Measurements from ENCODE around the gene SHC2. TPM values are rescaled to one million over a fixed set of nuclear protein-coding genes. Genes with fewer than 3 reads are reported as not detected.
A peak's percentile ranks its signal among the peaks of the same experiment; 100 is the strongest.
"Not testable (repeated sequence)": the region's sequence is repeated elsewhere in the genome, so short reads cannot be mapped to it uniquely, and the experiment has no call there.

The SHC2 gene
- total and polyA plus RNA-seq, 9 of the 15 experiments (the other 6 are each of a cell fraction or from before 2014, with no cell fraction given) = 0.14 to 0.36 (median 0.17) TPM; not detected in 5

DNA sequence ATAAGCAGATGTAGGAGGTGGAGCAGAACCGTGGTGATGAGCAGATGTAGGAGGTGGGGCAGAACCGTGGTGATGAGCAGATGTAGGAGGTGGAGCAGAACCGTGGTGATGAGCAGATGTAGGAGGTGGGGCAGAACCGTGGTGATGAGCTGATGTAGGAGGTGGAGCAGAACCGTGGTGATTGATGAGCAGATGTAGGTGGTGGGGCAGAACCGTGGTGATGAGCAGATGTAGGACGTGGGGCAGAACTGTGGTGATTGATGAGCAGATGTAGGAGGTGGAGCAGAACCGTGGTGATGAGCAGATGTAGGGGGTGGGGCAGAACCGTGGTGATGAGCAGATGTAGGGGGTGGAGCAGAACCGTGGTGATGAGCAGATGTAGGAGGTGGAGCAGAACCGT is 78.9 kb downstream of the SHC2 start:
- DNase-seq (ENCODE audit: extremely low read depth in 1 of 4, low spot score in 3 of 4); FAIRE-seq; H3K9ac ChIP-seq (ENCODE audit: insufficient read depth in 1 of 2, low read depth in 2 of 2, low read length in 2 of 2); CTCF ChIA-PET (ENCODE audit: low intra/inter-chr PET ratio); H3K79me2 ChIP-seq (ENCODE audit: control insufficient read depth, insufficient read depth, low read length); H3K4me2 ChIP-seq (ENCODE audit: insufficient read depth, low read length); ATAC-seq; BruUV-seq (replicated peaks); H4K20me1 ChIP-seq (replicated peaks; ENCODE audit: control insufficient read depth, insufficient read depth, low read length); H3K9me1 ChIP-seq (ENCODE audit: control insufficient read depth, insufficient read depth, low read length); H3K9me3 ChIP-seq (replicated peaks; ENCODE audit: control insufficient read depth, insufficient read depth, low read depth, low read length); POLR2A ChIA-PET; H3K4me3 ChIP-seq; H3K27ac ChIP-seq (ENCODE audit: extremely low read depth, low read depth, low read length); H2AFZ ChIP-seq (ENCODE audit: low read depth, low read length); intact Hi-C loops (cut with micrococcal nuclease); in situ Hi-C loops (cut with MboI); H3K36me3 ChIP-seq (ENCODE audit: control insufficient read depth, insufficient read depth, low read length): not testable (repeated sequence)
- peaks cover 14 to 37% of the 10 kb centered on the region in 2 experiments; a peak in 4 of 5 replicates for H3K27me3 ChIP-seq (ENCODE audit: control insufficient read depth in 2 of 2, insufficient read depth in 2 of 2, low read length in 2 of 2)
- 0% methylated on average over 8 of the region's 11 CpGs for WGBS (ENCODE audit: insufficient coverage, low coverage, missing lambda C conversion rate)
- TF ChIP-seq, protein P1, sequence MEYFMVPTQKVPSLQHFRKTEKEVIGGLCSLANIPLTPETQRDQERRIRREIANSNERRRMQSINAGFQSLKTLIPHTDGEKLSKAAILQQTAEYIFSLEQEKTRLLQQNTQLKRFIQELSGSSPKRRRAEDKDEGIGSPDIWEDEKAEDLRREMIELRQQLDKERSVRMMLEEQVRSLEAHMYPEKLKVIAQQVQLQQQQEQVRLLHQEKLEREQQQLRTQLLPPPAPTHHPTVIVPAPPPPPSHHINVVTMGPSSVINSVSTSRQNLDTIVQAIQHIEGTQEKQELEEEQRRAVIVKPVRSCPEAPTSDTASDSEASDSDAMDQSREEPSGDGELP (CRISPR knock-in tag; IDR thresholded peaks at IDR 0.05; ENCODE audit: borderline replicate concordance) = peak; percentile 22; the same call in 1 of the 2 replicates
- TF ChIP-seq CBFA2T2 (conservative IDR thresholded peaks at IDR 0.05) = peak; percentile 23; the same call in 1 of the 2 replicates
- H3K4me1 ChIP-seq (replicated peaks in 1 of 2; ENCODE audit: control insufficient read depth in 2 of 2, insufficient read depth in 2 of 2, low read length in 2 of 2) = peaks cover 5 to 30% of the 10 kb centered on the region in 2 experiments; a peak in 4 of 5 replicates

DNA sequence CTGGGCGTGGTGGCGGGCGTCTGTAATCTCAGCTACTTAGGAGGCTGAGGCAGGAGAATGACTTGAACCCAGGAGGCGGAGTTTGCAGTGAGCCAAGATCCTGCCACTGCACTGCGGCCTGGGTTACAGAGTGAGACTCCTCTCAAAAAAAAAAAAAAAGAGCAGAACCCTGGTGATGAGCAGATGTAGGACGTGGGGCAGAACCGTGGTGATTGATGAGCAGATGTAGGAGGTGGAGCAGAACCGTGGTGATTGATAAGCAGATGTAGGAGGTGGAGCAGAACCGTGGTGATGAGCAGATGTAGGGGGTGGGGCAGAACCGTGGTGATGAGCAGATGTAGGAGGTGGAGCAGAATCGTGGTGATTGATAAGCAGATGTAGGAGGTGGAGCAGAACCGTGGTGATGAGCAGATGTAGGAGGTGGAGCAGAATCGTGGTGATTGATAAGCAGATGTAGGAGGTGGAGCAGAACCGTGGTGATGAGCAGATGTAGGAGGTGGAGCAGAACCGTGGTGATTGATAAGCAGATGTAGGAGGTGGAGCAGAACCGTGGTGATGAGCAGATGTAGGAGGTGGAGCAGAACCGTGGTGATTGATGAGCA is 80.1 kb downstream of the SHC2 start:
- POLR2A ChIA-PET = interaction anchor here (0.8 to 1.7 kb wide), 2 partner anchors 9 to 11 kb away, joined by 3 to 4 read pairs; no protein-coding TSS in a partner anchor
- in situ Hi-C loops (cut with MboI); H3K79me2 ChIP-seq (ENCODE audit: control insufficient read depth, insufficient read depth, low read length); CTCF ChIA-PET (ENCODE audit: low intra/inter-chr PET ratio); H3K9me1 ChIP-seq (ENCODE audit: control insufficient read depth, insufficient read depth, low read length); FAIRE-seq; H3K27ac ChIP-seq (ENCODE audit: extremely low read depth, low read depth, low read length); H3K9ac ChIP-seq (ENCODE audit: insufficient read depth in 1 of 2, low read depth in 2 of 2, low read length in 2 of 2); H3K9me3 ChIP-seq (replicated peaks; ENCODE audit: control insufficient read depth, insufficient read depth, low read depth, low read length); ATAC-seq; H2AFZ ChIP-seq (ENCODE audit: low read depth, low read length); H3K4me3 ChIP-seq; intact Hi-C loops (cut with micrococcal nuclease); H4K20me1 ChIP-seq (replicated peaks; ENCODE audit: control insufficient read depth, insufficient read depth, low read length); H3K36me3 ChIP-seq (ENCODE audit: control insufficient read depth, insufficient read depth, low read length); BruUV-seq (replicated peaks); H3K4me2 ChIP-seq (ENCODE audit: insufficient read depth, low read length); TF ChIP-seq TEAD4 (CRISPR knock-in tag; IDR thresholded peaks at IDR 0.05; ENCODE audit: borderline replicate concordance): not testable (repeated sequence)
- DNase-seq (ENCODE audit: extremely low read depth in 1 of 4, low spot score in 3 of 4) = peak in 1 of 4 experiments; percentile 45
- 0% methylated on average over 6 of the region's 17 CpGs for WGBS (ENCODE audit: insufficient coverage, low coverage, missing lambda C conversion rate)
- Histone ChIP-seq H3K27me3 (ENCODE audit: control insufficient read depth in 2 of 2, insufficient read depth in 2 of 2, low read length in 2 of 2) (peaks cover 16 to 43% of the 10 kb centered on the region in 2 experiments; a peak in 4 of 5 replicates), H3K4me1 (replicated peaks in 1 of 2; ENCODE audit: control insufficient read depth in 2 of 2, insufficient read depth in 2 of 2, low read length in 2 of 2) (peaks cover 5 to 33% of the 10 kb centered on the region in 2 experiments; a peak in 4 of 5 replicates)
- TF ChIP-seq TEAD4 (IDR thresholded peaks at IDR 0.05; ENCODE audit: low read length) (peak; percentile 46; the same call in 1 of the 2 replicates), MEIS2 (IDR thresholded peaks at IDR 0.05; ENCODE audit: partially characterized antibody) (peak; percentile 23), CBFA2T3 (IDR thresholded peaks at IDR 0.05) (peak; percentile 74), PML (IDR thresholded peaks at IDR 0.05; ENCODE audit: low read length) (peak; percentile 38; the same call in 1 of the 2 replicates), CBFA2T2 (conservative IDR thresholded peaks at IDR 0.05) (peak; percentile 68), ZNF384 (IDR thresholded peaks at IDR 0.05; ENCODE audit: low read depth, low read length) (peak; percentile 70), TCF3 (CRISPR knock-in tag; IDR thresholded peaks at IDR 0.05) (peak; percentile 71)
- TF ChIP-seq, protein P2, sequence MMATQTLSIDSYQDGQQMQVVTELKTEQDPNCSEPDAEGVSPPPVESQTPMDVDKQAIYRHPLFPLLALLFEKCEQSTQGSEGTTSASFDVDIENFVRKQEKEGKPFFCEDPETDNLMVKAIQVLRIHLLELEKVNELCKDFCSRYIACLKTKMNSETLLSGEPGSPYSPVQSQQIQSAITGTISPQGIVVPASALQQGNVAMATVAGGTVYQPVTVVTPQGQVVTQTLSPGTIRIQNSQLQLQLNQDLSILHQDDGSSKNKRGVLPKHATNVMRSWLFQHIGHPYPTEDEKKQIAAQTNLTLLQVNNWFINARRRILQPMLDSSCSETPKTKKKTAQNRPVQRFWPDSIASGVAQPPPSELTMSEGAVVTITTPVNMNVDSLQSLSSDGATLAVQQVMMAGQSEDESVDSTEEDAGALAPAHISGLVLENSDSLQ (IDR thresholded peaks at IDR 0.05) = 0 out of 2 replicates have a peak, but pooled peaks have one; percentile 28
- TF ChIP-seq, protein P1 (CRISPR knock-in tag; IDR thresholded peaks at IDR 0.05; ENCODE audit: borderline replicate concordance) = peak; percentile 72; the same call in 1 of the 2 replicates
- TF ChIP-seq, protein P3, sequence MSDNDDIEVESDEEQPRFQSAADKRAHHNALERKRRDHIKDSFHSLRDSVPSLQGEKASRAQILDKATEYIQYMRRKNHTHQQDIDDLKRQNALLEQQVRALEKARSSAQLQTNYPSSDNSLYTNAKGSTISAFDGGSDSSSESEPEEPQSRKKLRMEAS (CRISPR knock-in tag; IDR thresholded peaks at IDR 0.05) = 0 out of 2 replicates have a peak, but pooled peaks have one; percentile 43

Measured in K562 (cell line).